ENCODE results near the gene ARID4B.

GRCh38 chr1:235130766-235131270, 197.2 kb downstream of the ARID4B start:
- TF ChIP-seq CTCF (conservative IDR thresholded peaks at IDR 0.05; ENCODE audit: low read length) (no peak), EZH2phosphoT487 (IDR thresholded peaks at IDR 0.05; ENCODE audit: borderline replicate concordance, low read depth, low read length) (no peak)
